Umbilical cord (tissue), 2 donors: Measurements from ENCODE around the gene TMEM63B. TPM values are rescaled to one million over a fixed set of nuclear protein-coding genes. Genes with fewer than 3 reads are reported as not detected.
"Not testable (repeated sequence)": the region's sequence is repeated elsewhere in the genome, so short reads cannot be mapped to it uniquely, and the experiment has no call there.

Source experiments
- DNase-seq: peaks from one replicate; pipeline ENCODE4 v3.0.0-alpha.2; 2015; ENCODE audit warnings: low spot score
- total RNA-seq: library from RNA; depleted of rRNA; stranded (reverse); fragments of >200 nt; gene quantifications from one replicate; pipeline ENCODE4 v1.2.3, GENCODE V29; 2014; ENCODE audit warnings: low replicate concordance; ENCODE audit not compliant: insufficient read depth

TMEM63B gene
- 10.4 TPM for total RNA-seq

GRCh38 chr6:44127186-44128019, at the start of gene TMEM63B, which contains the start of gene MRPL14:
TSS of gene TMEM63B (plus strand) at chr6:44127554. CDS start at chr6:44134585, 7,031 bp downstream.
TSS of gene MRPL14 (minus strand) at chr6:44127452. CDS start at chr6:44116611, 10,841 bp downstream.
- peak; percentile 92 for DNase-seq

- DNase-seq: no peak
These were observed 49.0 kb upstream of the TMEM63B start for GRCh38 chr6:44078219-44078826.

- peak; percentile 81 for DNase-seq
These were observed 48.3 kb upstream of the TMEM63B start for GRCh38 chr6:44078827-44079671.

GRCh38 chr6:44079672-44080071, 47.7 kb upstream of the TMEM63B start:
- DNase-seq: no peak

GRCh38 chr6:44080561-44081521, 46.5 kb upstream of the TMEM63B start:
- DNase-seq: no peak

GRCh38 chr6:44081753-44082152, 45.6 kb upstream of the TMEM63B start:
- no peak for DNase-seq

GRCh38 chr6:44082872-44083321, 44.5 kb upstream of the TMEM63B start:
- no peak for DNase-seq

- no peak for DNase-seq
These were observed 42.9 kb upstream of the TMEM63B start for GRCh38 chr6:44084231-44085014.

- DNase-seq: no peak
These were observed 42.1 kb upstream of the TMEM63B start for GRCh38 chr6:44085219-44085618.

GRCh38 chr6:44086931-44087574, 40.3 kb upstream of the TMEM63B start:
- DNase-seq: no peak

GRCh38 chr6:44087623-44088022, 39.7 kb upstream of the TMEM63B start:
- no peak for DNase-seq

GRCh38 chr6:44088827-44089590, 38.3 kb upstream of the TMEM63B start:
- DNase-seq: no peak

- DNase-seq: no peak
These were observed 36.9 kb upstream of the TMEM63B start for GRCh38 chr6:44090465-44090864.

GRCh38 chr6:44091356-44091755, 36.0 kb upstream of the TMEM63B start:
- DNase-seq: not testable (repeated sequence)

GRCh38 chr6:44091981-44092884, 35.1 kb upstream of the TMEM63B start:
- DNase-seq: no peak

- DNase-seq: no peak
These were observed 34.3 kb upstream of the TMEM63B start for GRCh38 chr6:44093066-44093465.

- DNase-seq: no peak
These were observed 33.5 kb upstream of the TMEM63B start for GRCh38 chr6:44093750-44094402.
